ENCODE measurements around the gene POP7.

Gene POP7

GRCh38 chr7:100679129-100679926, 26.6 kb upstream of the POP7 start:
- no peak for DNase-seq

- no peak for DNase-seq
Observed at GRCh38 chr7:100679927-100680575, 25.9 kb upstream of the POP7 start.

GRCh38 chr7:100680576-100681271, 25.2 kb upstream of the POP7 start:
- DNase-seq: no peak

- no peak for DNase-seq
Observed at GRCh38 chr7:100681491-100682227, 24.3 kb upstream of the POP7 start.

GRCh38 chr7:100682228-100682741, 23.6 kb upstream of the POP7 start:
- DNase-seq: no peak

DNA sequence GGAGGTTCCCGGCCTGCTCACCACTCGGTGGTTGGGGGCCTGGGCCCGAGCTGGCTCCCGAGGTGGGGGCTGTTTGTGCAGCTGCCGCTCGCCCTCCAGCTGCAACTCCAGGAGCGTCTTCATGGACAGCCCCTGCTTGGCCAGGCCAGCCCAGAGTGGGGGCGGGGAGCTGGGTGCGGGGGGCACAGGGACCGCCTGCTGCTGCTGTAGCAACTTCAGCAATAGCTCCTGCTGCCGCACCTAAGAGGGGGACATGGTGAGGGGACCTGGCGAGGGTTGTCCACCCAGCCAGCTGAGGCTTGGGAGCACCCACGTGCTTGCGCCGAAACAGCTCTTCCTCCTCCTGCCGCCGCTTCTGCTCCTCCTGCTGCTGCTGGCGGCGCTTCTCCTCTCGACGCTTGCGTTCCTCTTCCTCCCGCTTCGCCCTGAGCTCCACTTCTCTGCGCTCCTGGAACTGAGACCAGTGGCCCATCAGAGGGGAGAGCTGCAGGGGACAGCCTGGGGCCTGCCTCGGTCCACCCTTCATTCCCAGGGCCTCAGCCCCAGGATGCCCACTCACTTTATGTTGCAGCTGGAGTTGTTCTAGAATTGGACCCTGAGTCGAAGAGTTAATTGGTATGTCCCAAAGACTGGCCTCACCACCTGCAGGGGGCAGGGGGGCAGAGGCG, 22.8 kb upstream of the POP7 start:
- no peak for DNase-seq

DNA sequence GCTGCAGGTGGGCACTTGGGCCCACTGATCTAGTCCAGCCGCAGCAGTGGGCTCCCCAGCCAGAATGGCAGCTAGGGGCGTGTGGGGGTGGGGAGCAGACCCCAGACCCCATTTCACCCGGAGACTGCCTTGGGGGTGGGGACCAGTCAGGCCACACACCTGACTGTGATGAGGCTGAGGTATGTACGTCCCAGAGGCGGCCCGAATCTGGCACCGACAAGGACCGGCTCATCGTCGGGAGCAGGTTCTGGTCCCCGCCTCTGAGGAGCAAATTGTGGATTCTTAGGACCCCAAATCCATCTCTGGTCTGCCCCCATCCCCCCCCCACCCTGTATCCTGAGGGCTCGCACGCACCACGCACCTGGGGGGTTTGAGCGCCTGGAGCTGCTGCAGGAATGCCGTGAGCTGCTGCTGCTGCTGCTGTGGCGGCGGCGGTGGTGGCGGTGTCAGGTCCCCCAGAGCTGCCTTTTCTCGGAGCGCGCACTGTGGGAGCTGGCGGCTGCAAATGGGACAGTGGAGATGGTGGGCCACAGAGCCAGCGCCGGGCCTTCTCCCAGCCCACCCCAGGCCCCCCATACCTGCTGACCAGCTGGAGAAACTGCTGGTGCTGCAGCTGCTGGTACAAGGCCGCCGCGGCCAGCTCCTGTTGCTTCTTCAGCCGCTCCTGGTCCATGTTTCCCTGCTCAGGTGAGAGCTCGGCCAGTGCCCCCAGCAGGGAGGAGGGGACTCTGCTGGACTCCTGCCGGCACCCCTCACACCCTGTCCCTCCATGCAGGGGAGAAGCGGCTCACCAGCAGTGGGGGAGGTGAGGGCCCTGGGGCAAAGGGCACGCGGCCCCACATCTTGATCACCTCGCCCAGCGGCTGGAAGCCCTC, 22.0 kb upstream of the POP7 start:
- no peak for DNase-seq

DNA sequence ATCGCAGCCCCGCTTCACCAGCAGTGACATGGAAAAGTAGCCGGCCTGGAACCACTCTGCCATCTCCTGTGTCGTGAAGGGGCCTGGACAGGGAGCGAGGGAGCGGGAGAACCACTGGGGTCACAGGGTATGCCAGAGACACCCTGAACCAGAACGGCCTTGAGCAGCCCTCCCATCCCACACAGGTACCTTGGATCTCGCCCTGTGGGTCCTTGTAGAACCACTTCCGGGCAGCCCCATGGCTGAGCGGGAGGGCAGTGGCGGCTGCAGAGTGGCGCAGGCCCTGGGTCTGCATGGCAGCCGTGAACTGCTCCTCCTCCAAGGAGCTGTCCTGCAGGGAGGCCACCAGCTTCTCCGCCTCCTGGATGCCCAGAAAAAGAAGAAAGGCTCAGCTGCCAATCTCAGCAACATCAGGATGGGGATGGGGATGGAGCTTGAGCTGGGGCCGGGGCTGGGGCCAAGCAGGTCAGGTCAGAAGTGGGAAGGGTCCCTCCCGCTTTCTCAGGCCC, 21.3 kb upstream of the POP7 start:
- DNase-seq: no peak

DNA sequence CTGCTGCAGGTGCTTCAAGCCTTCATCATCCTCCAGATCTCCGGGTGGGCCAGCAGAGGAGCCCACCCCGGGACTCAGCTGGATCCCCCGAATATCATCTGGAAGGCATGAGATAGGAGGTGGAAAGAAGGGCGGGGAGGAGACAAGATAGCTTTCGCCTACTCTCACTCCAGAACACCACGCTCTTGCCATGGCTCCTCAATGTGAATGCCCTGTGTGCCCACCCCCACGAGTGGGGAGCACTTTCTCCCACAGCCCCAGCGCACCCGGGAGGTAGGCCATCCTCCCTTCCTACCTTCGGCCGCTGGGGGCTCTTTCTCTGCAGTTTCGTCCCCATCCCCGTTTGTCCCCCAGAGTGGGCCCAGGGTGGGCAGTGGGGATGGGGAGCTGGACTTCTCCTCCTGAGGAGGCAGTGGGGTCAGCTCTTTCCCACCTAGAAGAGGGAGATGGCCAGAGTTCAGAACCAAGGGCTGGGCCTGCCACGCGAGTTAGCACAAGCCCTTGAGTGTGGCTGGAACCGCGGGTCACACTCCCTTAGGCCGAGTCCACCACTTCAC, 20.8 kb upstream of the POP7 start:
- DNase-seq: no peak

- no peak for DNase-seq
Observed at GRCh38 chr7:100685631-100686145, 20.2 kb upstream of the POP7 start.

DNA sequence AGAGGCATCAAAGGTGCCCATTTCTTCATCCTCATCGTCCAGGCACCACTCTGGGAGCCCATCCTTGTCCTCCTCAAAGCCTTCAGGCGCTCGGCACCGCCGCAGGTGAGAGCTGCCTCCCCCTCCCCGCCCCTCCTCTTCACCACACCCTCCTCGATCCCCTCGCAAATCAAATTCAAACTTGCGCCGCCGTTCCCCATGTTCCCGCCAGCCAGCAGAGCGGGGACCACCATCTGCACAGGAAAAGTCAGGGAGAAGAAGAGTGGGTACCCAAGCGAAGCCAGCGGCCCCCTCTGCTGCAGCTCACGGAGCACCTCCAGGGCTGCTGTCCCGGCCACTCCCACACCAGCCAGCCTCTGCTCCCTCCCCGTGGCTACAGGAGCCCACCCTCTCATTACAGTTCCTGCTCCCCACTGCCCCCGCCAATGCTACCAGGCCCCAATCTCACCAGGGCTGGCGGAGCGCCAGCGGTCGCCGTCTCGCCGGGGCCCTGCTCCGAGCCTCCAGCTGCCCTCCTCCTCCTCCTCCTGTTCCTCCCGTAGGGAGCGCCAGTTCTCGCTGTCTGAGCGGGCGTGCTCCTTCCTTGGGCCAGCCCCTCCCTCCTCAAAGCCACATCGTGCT, 19.6 kb upstream of the POP7 start:
- DNase-seq: no peak

GRCh38 chr7:100686822-100687211, 19.1 kb upstream of the POP7 start:
- no peak for DNase-seq

DNA sequence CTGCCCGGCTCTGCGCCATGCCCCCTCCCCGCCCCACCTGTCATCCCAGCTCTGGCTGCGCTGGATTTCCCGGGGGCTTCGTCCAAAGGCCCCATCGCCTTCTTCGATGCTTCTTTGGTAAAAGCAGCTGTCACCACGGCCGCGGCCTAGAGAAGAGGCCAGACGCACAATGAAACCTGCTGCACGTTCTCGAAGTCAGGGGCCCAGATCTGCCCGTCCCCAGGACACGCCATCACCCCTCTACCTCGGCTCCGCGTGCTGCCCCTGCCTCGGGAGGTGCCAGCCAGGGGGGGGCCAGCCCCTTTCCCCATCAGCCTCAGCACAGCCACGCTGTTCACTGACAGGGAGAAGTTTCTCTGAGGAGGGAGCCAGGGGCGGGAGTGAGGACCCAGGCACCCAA, 18.7 kb upstream of the POP7 start:
- DNase-seq: no peak

- DNase-seq: no peak
Observed at GRCh38 chr7:100687751-100688300, 18.1 kb upstream of the POP7 start.

- DNase-seq: no peak
Observed at GRCh38 chr7:100688326-100688860, 17.5 kb upstream of the POP7 start.

DNA sequence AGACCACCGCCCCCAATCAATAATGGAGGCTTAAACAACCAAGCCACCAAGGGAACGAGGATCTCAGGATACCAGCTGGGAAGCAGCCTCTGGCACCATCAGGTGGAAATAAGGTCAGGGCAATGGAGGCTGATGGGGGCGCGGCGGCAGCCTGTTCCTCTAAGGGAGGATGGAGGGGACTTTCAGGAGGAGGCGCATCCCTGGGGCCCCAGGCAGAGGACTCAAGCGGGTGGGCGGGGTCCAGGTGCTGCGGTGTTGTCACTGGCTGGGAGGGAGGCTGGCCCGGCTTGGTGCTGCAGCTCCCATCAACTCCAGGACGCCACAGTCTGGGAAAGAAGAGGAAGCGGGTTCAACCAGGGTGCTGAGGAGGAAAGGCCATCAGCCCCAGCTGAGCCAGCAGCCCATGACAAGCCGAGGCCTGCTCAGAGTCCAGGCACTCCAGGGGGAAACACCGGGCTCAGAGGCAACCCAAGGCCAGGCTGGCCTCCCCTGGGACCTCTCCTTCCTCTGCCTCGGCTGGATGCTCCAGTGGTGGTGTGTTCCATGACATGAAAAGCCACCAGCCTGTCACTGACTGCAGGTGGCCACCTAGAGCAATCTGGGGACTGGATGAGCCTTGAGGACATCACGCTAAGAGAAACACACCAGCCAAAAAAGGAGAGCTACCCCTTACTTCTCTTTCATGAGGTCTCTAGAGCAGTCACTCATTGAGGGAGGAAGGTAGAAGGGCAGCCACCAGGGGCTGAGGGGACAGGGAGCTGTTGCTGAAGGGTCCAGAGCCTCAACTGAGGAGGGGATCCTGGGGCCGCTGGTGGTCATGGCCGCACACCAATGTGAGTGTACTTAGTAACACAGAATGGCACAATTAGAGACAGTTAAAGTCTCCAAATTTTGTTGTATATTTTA, 16.4 kb upstream of the POP7 start:
- no peak for DNase-seq

DNA sequence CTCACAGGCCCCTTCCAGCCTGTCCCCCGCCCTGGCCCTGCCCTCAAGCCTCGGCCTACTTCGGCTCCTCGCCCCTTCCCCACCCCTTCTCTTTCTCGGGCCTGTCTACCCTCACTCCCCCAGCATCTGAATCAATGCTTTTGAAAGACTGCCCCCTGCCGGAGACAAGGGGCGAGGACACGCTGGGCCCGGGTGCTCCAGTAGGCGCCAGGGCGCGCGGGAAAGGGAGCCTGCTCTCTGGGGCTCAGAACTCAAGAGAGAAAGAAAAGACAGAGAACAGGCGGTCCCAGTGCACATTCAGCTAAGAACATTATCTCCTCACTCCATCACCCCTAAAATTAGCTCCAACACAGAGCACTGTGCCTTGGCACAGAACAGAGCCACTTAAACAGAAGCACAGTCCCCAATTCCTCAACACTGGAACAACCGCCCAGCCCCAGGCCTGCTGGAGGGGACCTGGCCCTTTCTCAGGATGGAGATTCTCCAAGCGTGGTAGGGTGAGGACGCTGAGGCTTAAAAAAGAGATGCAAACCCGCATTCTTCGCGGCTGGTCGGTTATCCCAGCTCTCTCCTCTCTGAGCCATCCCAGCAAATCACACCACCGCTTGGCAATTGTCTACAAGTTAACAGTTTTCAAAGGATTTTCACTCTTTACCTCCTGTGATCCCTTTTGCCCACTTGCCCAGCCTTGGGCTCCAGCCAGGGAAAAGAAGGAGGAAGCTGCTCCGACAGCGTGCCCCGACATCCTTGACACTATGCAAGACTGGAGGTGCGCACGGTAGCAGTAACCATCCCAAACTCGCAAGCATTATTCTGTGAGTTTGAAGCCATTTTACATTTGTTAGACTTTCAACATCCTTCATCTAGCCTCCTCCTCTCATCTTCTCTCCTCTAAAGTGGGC, 14.0 kb upstream of the POP7 start:
- peak; percentile 32 for DNase-seq

Data from NCI-H2029 (cell line).